GM18517 (cell line): ENCODE data around the gene SRC.
"Not testable (repeated sequence)": the region's sequence is repeated elsewhere in the genome, so short reads cannot be mapped to it uniquely, and the experiment has no call there.

Source experiments
- ATAC-seq: cut with Tn5 transposase; IDR thresholded peaks from one replicate; pipeline ENCODE4 v1.9.1; 2021; ENCODE audit warnings: mild to moderate bottlenecking, moderate library complexity; ENCODE audit not compliant: unreplicated experiment

SRC gene

GRCh38 chr20:37361336-37361735 lies 15.4 kb downstream of the SRC start:
- ATAC-seq, result no peak

GRCh38 chr20:37362231-37362792 lies 16.4 kb downstream of the SRC start:
- no peak for ATAC-seq

- no peak for ATAC-seq
Measured at GRCh38 chr20:37362821-37363220, 16.9 kb downstream of the SRC start.

- no peak for ATAC-seq
Measured at GRCh38 chr20:37363221-37364012, 17.5 kb downstream of the SRC start.

- no peak for ATAC-seq
Measured at GRCh38 chr20:37364013-37364926, 18.3 kb downstream of the SRC start.

GRCh38 chr20:37364927-37365272 lies 19.0 kb downstream of the SRC start:
- no peak for ATAC-seq

- no peak for ATAC-seq
Measured at GRCh38 chr20:37365760-37366638, 20.1 kb downstream of the SRC start.

GRCh38 chr20:37366743-37367142 lies 20.8 kb downstream of the SRC start:
- ATAC-seq, result no peak

GRCh38 chr20:37369846-37370245 lies 23.9 kb downstream of the SRC start:
- ATAC-seq, result no peak

GRCh38 chr20:37371845-37372244 lies 25.9 kb downstream of the SRC start:
- ATAC-seq, result not testable (repeated sequence)

- no peak for ATAC-seq
Measured at GRCh38 chr20:37372441-37372840, 26.5 kb downstream of the SRC start.

- ATAC-seq, result no peak
Measured at GRCh38 chr20:37373020-37373598, 27.2 kb downstream of the SRC start.

- ATAC-seq, result peak; percentile 58
Measured at GRCh38 chr20:37375227-37375626, 29.3 kb downstream of the SRC start.

GRCh38 chr20:37376324-37376723 lies 30.4 kb downstream of the SRC start:
- no peak for ATAC-seq

GRCh38 chr20:37376791-37377190 lies 30.9 kb downstream of the SRC start:
- ATAC-seq, result no peak

- no peak for ATAC-seq
Measured at GRCh38 chr20:37377346-37378081, 31.6 kb downstream of the SRC start.

- ATAC-seq, result no peak
Measured at GRCh38 chr20:37378420-37378784, 32.5 kb downstream of the SRC start.

GRCh38 chr20:37378785-37379598 lies 33.1 kb downstream of the SRC start:
- ATAC-seq, result no peak
